Uterus (tissue), 4 donors: ENCODE measurements around the gene PLGLB1. TPM values are rescaled to one million over a fixed set of nuclear protein-coding genes. Genes with fewer than 3 reads are reported as not detected.
"Not testable (repeated sequence)": the region's sequence is repeated elsewhere in the genome, so short reads cannot be mapped to it uniquely, and the experiment has no call there.

Experiments used
- DNase-seq, 2 donors: peaks; one replicate each; pipeline ENCODE4 v3.0.0-alpha.2; 2019 to 2020
- H3K27ac ChIP-seq, 2 donors: fragments of 200-600 bp; sonication (generic); 1 replicate in 1 of 2; 2 replicates in 1 of 2; pipeline ENCODE4 v1.5.1; 2016 to 2018
- H3K27me3 ChIP-seq, 2 donors: fragments of 200-600 bp; sonication (generic); one replicate each; pipeline ENCODE4 v1.5.1; 2018 to 2019; ENCODE audit warnings: control low read depth in 1 of 2
- H3K36me3 ChIP-seq, 2 donors: fragments of 200-600 bp; sonication (generic); one replicate each; pipeline ENCODE4 v1.5.1; 2019; ENCODE audit warnings: control low read depth in 1 of 2
- H3K4me1 ChIP-seq, 2 donors: fragments of 200-600 bp; sonication (generic); one replicate each; pipeline ENCODE4 v1.5.1; 2018 to 2019; ENCODE audit warnings: control low read depth in 1 of 2
- H3K4me3 ChIP-seq, 2 donors: fragments of 200-600 bp; sonication (generic); 1 replicate in 1 of 2; 2 replicates in 1 of 2; pipeline ENCODE4 v1.5.1; 2018 to 2019; ENCODE audit warnings: mild to moderate bottlenecking in 1 of 2
- H3K9me3 ChIP-seq, 2 donors: fragments of 200-600 bp; sonication (generic); one replicate each; pipeline ENCODE4 v1.5.1; 2019; ENCODE audit warnings: control low read depth in 1 of 2
- intact Hi-C: fragments of 100-400 bp; cut with DNase I; formaldehyde crosslinking; loops from one replicate; pipeline ENCODE4 v1.15.1; 2023; ENCODE audit warnings: low total_unique reads
- small RNA-seq: library from RNA; depleted of rRNA; stranded (forward); fragments of <200 nt; gene quantifications from one replicate; pipeline ENCODE3, GENCODE V24; 2016
- total RNA-seq, 4 donors: library from RNA; depleted of rRNA in 3 of 4; stranded (reverse); fragments of >200 nt in 3 of 4; gene quantifications; one replicate each; pipeline versions ENCODE4 v1.1.0 to v1.2.4, GENCODE V29; 2014 to 2023
- donor health status: DM: yes; HTN: yes; CAD: no.

Gene PLGLB1
- total RNA-seq, 4 donors from 2014 or later: 4.9 to 7.5 (median 5.1) TPM; not detected in 1

DNA sequence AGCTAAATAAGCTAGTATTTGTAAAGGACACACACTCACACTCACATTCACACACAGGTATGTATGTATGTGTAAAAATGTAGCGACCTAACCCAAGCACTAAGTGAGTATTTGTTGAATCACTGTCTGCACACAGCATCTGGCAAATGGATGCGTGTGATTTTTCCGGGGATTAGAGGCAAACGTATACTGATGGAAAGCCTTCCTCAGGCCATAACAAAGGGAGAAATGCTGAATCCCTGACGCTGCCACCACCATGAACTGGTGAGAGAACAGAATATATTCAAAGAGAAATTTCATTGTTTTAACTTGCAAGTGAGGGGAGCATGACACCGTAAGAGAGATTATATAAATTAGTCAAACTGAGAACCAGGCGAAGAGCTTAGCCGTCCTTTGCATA lies 601 bp downstream of the PLGLB1 start:
- H3K36me3 ChIP-seq, H3K4me1 ChIP-seq, H3K9me3 ChIP-seq, H3K4me3 ChIP-seq, DNase-seq, H3K27me3 ChIP-seq, H3K27ac ChIP-seq, intact Hi-C loops: not testable (repeated sequence)

DNA sequence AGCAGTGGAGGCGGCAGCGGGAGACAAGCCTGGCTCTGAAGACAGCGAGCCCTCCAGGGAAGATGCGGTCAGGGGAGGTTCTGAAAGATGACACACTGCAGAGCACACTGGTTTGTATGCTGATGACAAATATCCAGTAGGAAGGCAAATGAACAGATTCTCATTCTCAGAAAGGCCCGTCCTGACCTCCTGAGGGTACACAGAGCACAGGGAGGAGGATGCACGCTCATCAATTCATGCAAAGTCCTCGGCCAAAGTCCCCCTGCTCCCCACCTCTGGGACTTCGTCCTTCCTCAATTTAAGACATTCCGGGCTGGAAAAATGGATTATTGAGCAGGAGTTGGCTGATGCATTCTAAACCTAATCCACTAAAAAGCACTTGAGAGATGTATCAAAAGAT lies 2.6 kb downstream of the PLGLB1 start:
- H3K36me3 ChIP-seq, H3K27me3 ChIP-seq, DNase-seq, H3K4me1 ChIP-seq, intact Hi-C loops, H3K9me3 ChIP-seq, H3K27ac ChIP-seq, H3K4me3 ChIP-seq: not testable (repeated sequence)

DNA sequence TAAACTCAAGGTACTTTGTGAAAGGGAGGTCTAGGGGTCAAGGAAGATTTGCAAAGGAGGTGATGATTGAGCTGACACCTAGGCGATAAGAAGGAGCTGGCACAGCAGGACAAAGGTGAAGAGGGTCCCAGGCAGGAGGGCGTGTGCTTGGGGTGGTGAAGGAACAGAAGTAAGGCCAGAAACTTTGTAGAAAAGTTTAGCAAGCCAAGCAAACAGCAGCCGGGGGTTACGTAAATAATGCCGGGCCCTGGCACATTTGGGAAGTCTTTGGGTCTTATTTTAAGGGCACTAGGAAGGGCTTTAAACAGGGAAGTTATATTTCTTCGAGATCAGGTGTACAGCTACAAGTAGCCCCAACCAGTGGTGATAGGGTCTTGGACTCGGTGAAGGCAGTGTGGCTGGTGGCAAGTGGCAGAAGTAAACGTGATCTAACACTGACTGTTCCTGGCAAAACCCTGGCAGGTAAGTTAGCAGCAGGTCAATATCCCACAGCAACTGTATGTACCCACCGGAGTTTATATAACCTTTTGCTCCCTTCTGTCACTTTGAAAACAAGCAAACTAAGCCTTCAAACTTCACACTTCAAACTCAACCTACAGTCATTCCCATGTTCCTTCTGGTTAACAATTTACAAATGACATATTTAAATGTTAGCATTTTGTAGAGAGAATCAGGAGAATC lies 7.0 kb downstream of the PLGLB1 start:
- H3K27me3 ChIP-seq, H3K27ac ChIP-seq, H3K36me3 ChIP-seq, H3K4me3 ChIP-seq, H3K4me1 ChIP-seq, H3K9me3 ChIP-seq, intact Hi-C loops, DNase-seq: not testable (repeated sequence)

DNA sequence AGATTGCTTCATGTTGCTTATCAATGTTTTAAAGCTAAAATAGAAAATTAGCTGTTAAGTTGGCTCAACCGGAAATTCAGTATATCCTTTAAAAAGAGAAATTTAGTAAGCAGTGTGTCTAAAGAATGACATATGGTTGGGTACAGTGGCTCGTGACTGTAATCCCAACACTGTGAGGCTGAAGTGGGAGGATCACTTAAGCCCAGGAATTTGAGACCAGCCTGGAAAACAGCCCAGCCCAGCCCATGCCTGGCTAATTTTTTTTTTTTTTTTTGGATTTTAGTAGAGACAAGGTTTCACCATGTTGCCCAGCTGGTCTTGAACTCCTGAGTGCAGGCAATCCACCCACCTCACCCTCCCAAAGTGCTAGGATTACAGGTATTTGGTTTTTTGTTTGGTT lies 17.2 kb downstream of the PLGLB1 start:
- H3K9me3 ChIP-seq, H3K27me3 ChIP-seq, intact Hi-C loops, H3K27ac ChIP-seq, DNase-seq, H3K4me3 ChIP-seq, H3K4me1 ChIP-seq, H3K36me3 ChIP-seq: not testable (repeated sequence)

Small RNA genes within 50 kb of the gene (small RNA-seq; reads per million reads assigned to genes)
- gene AC125232.1: not detected

Other genes starting within 250 kb of the PLGLB1 start
- gene CD8A, start 230.9 kb downstream of the PLGLB1 start, total RNA-seq: 10 to 100 TPM in 1 of 4 donors, 1 to 10 TPM in 2, under 1 TPM in 1; 0.07 to 38.5 (median 1.2) TPM
- gene CD8B, start 160.0 kb downstream of the PLGLB1 start, total RNA-seq: 1 to 10 TPM in 1 of 4 donors, under 1 TPM in 1, not detected in 2; 0.55 to 1.0 TPM
- gene RGPD1, start 79.7 kb downstream of the PLGLB1 start, total RNA-seq: 1 to 10 TPM in 3 of 4 donors, not detected in 1; 1.6 to 3.8 (median 3.2) TPM